ENCODE results near the gene RASA2. TPM values are rescaled to one million over a fixed set of nuclear protein-coding genes. Genes with fewer than 3 reads are reported as not detected.
A peak's percentile ranks its signal among the peaks of the same experiment; 100 is the strongest.
"Not testable (repeated sequence)": the region's sequence is repeated elsewhere in the genome, so short reads cannot be mapped to it uniquely, and the experiment has no call there.

The RASA2 gene
- polyA plus RNA-seq, 1 donor = 10.7 TPM

GRCh38 chr3:141459008-141459407 is 27.8 kb upstream of the RASA2 start:
- no peak for DNase-seq

DNA sequence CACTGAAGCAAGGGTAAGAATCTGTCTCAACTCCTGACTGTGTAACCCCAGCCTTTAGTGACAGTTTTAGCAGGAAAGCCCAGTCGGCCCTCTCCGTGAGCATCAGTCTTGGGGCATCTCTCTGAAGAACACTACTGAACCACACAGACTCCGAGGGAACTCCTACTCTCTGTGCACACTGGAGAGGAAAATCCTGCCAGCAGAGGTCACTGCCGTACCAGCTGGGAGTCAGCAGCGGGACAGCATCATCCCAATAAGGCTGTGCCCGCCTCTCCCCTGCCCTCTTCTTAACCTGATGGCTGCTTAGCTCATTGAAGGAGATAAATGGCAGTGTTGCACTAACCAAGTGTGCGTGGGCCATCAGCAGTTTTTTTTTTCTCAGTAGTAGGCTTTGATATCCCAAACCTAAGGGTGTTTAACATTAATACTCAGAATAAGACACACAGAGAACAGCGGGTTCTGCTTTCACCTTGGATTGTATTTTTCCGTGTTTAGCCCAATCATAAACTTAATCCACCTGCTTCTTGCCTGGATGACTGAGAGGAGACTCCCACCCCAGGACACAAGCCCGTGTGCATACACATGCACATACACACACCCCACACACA is 26.6 kb upstream of the RASA2 start:
- peak; percentile 81 for DNase-seq

DNA sequence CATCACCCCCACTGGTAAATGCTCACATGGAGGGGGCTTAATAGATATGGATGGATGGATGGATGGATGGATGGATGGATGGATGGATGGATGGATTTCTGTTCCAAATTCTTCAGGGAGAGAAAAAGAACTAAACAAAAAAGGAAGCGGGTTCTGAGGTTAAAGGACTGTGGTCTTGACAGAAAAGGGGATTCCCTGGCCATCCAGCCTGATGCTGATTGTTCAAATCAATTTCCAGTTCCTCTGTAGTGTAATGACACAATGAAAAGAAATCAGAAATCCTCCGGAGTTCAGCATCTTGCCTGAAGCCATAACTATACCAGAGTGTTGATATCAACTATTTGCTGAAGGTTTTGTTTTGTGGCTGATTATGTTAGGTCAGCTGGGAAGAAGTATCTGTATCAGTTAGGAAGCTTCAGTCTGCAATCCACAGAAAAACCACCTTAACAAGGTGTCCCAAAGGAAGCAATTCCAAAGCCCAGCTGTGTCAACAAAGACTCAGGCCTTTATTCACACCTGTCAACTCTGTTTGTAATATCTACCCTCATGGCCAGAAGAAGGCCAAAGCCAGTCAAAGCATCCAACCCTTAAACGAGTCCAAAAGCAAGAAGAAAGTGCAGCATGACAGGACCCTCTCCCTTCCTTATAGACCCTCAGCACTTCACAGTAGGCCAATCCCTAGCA is 24.5 kb upstream of the RASA2 start:
- no peak for DNase-seq

DNA sequence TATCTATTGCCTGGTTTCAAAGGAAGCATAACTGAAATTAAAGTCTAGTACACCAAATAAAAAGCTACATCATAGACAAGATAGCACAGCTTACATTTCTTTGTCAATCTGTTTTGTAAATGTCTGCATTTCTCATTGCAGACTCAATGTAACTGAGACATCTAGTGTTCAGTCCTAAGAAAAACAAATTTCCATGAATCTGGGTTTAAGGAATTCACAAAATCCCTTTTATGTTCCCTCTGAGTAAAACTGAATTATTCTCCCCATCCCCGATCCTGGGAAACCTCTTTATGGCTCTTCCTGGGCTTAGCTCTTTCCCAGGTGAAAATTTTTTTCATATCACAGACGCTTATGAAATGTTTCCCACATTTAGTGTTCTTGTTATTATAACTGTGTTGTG is 21.6 kb upstream of the RASA2 start:
- no peak for DNase-seq

- DNase-seq = no peak
Measured at GRCh38 chr3:141466633-141467169, 20.1 kb upstream of the RASA2 start.

GRCh38 chr3:141469720-141470119 is 17.1 kb upstream of the RASA2 start:
- DNase-seq = no peak

DNA sequence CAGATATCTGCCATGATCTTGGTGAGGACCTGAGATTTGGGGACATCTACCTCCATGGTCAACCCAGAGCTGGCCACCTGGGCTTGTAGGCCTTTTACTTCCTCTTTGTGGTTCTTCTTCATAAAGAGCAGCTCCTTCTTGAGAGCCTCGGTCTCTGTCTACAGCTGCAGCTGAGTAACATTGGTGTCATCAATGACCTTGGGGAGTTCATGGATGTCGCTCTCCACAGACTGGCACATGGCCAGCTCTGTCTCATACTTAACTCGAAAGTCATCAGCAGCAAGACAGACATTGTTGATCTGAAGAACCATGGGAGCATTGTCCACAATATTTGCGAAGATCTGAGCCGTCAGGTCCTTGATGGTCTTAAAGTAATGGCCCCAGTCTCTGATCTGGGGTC is 15.7 kb upstream of the RASA2 start:
- no peak for DNase-seq

GRCh38 chr3:141476033-141476432 is 10.8 kb upstream of the RASA2 start:
- DNase-seq = no peak

- no peak for DNase-seq
Measured at GRCh38 chr3:141477224-141477623, 9.6 kb upstream of the RASA2 start.

DNA sequence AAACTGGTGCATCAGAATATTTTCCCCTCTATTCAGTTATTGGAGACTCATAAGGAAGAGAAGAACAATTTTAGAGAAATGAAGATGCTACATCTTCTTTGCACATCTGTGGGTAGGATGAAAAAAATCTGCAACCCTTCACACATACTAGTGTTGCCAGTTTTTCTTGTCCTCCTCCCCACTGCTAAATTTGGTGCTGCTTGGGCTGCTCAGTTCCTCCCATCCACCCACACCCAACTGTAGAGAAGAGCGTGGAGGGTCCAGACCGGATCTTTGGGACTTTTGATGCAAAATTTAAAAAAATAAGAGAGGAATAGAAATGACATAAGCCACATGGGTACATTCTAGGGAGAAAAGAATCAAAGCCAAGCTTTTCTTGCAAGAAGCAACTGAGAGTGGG is 8.7 kb upstream of the RASA2 start:
- DNase-seq = no peak

DNA sequence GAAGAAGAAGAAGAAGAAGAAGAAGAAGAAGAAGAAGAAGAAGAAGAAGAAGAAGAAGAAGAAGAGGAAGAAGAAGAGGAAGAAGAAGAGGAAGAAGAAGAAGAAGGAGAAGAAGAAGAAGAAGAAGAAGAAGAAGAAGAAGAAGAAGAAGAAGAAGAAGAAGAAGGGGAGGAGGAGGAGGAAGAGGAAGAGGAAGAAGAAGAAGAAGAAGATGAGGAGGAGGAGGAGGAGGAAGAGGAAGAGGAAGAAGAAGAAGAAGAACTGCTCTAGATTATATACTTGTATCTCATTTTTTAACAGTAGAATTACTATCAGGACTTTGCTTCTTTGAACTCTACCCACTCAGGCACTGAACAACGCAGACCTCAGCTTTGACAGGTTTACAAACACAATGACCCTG is 8.0 kb upstream of the RASA2 start:
- not testable (repeated sequence) for DNase-seq

DNA sequence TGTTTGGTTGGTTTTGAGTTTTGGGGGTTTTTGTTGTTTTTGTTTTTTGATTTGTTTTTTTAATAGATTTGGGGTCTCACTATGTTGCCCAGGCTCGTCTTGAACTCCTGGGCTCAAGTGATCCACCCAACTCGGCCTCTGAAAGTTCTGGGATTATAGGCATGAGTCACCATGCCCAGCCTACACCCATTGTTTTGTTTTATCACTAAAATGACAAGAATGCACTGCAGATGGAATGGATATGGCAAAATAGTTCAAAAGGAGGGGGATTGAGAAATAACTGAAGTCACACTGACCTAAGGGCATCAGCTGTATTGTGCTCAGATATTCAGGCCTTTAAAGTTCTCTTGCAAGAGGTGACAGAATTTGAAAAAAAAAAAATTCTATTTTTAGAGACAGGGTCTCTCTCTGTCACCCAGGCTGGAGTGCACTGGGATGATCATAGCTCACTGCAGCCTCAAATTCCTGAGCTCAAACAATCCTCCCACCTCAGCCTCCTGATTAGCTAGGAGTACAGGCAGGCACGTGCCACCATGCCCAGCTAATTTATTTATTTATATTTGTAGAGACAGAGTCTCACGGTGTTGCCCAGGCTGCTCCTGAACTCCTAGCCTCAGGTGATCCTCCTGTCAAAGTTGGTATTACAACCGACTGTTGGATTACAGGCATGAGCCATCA is 4.4 kb upstream of the RASA2 start:
- DNase-seq = no peak

GRCh38 chr3:141484701-141485287 is 2.0 kb upstream of the RASA2 start:
- no peak for DNase-seq

DNA sequence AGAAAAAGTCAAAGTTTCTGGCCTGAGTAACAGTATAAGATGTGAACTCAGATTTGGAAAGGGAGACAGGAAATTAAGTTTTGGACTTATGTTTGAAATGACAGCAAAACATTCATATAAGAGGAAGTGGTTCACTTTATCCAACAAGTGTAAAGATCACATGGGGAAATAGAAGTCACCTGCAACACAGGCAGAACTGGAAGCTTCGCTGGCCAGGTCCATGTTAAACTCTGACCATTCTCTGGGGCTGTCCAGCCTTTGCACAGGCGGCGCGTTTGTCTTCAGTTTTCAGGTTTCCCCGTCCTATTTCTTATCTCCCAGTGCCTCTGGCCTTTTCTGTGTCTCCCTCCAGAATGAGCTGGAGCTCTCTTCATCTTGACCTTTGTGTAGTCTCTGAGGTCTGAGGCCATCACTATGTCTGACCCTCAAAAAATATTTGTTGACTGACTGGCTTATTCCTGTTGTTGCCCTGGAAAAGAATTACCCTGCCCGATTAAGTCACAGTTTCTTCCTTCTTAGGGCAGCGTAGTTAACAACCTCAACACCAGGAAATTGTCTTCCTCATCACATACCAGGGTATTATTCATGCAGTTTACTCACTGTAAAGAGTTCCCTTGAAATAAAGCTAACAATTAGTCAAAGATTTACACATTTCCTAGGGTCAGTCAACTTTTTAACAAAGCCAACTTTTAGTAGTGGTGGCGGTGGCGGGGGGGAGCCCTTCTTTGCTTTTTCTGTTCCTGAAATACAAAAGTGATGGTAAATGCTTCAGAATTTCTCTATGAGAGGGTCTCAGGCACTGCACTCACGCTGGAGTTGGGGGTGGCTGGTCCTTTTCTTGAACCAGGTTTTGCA is 959 bp upstream of the RASA2 start:
- DNase-seq = no peak

DNA sequence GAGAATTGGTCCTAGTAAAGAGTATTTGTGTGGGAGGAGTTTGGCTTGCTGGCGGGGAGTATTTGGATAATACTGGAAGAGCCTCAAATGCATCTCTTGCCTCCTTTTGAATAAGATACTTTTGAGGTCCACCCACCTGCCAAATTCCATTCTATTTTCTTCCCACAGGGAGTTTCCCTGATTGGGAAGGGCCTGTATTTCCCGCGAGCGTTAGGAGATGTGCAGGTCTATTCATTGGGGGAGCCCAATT is 406 bp upstream of the RASA2 start:
- DNase-seq = peak; percentile 34

GRCh38 chr3:141487521-141488252 is 860 bp downstream of the RASA2 start:
- peak; percentile 62 for DNase-seq

GRCh38 chr3:141489203-141489602 is 2.4 kb downstream of the RASA2 start:
- no peak for DNase-seq

DNA sequence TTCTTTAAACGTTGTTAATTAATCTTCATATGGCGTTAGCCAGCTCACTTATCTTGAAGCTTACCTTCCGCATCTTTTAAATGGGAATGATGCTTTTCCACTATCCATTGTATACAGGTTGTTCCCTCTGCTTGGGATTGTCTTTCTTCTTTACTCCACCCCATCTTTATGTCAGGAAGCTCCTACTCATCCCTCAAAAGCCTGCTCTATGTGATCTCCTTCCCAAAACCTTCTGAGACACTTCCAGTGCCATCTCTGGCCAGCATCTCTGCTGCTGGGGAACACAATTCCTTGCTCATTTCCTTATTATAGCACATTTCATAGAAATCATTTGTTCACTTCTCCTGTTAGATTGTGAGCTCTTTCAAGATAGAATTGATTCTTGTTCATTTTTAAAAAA is 4.3 kb downstream of the RASA2 start:
- DNase-seq = no peak

GRCh38 chr3:141491929-141492328 is 5.1 kb downstream of the RASA2 start:
- DNase-seq = no peak

- DNase-seq = no peak
Measured at GRCh38 chr3:141493184-141493583, 6.4 kb downstream of the RASA2 start.

DNA sequence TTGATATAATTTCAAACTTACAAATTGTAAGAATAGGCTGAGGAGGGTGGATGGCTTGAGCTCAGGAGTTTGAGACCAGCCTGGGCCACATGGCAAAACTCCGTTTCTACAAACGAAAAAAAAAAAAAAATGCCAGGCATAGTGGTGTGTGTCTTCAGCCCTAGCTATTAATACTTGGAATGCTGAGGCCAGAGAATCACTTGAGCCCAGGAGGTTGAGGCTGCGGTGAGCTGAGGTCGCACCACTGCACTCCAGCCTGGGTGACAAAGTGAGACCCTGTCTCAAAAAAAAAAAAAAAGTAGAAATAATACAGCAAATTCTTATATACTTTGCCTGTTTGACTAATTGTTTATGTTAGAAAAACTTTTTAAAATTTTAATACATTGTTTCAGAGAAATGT is 10.8 kb downstream of the RASA2 start:
- DNase-seq = not testable (repeated sequence)
